Liver (tissue), 9 donors: ENCODE measurements around the gene SGMS1. TPM values are rescaled to one million over a fixed set of nuclear protein-coding genes. Genes with fewer than 3 reads are reported as not detected.

ENCODE experiments used
- DNase-seq: peaks from one replicate; pipeline ENCODE4 v3.0.0-alpha.2; 2017; ENCODE audit warnings: low spot score
- H3K27ac ChIP-seq, 2 donors: one replicate each; pipeline ENCODE4 v1.7.0; 2013; ENCODE audit warnings: inconsistent platforms in 2 of 2, low read length in 2 of 2, control low read depth in 1 of 2, low read depth in 1 of 2, mild to moderate bottlenecking in 1 of 2
- H3K27me3 ChIP-seq, 4 donors: one replicate each; pipeline versions ENCODE4 v1.6.1 to v1.7.0; 2013; ENCODE audit warnings: low read length in 3 of 4, inconsistent platforms in 1 of 4, mild to moderate bottlenecking in 1 of 4, moderate library complexity in 1 of 4; ENCODE audit not compliant: control insufficient read depth in 4 of 4, insufficient read depth in 4 of 4
- H3K36me3 ChIP-seq, 4 donors: one replicate each; pipeline versions ENCODE4 v1.6.1 to v1.7.0; 2013; ENCODE audit warnings: low read length in 3 of 4, mild to moderate bottlenecking in 3 of 4, low read depth in 1 of 4, moderate library complexity in 1 of 4; ENCODE audit not compliant: control insufficient read depth in 4 of 4, insufficient read depth in 3 of 4
- H3K4me1 ChIP-seq, 4 donors: one replicate each; pipeline versions ENCODE4 v1.6.1 to v1.7.0; 2013; ENCODE audit warnings: low read length in 3 of 4, mild to moderate bottlenecking in 3 of 4, moderate library complexity in 1 of 4; ENCODE audit not compliant: control insufficient read depth in 4 of 4, insufficient read depth in 4 of 4
- H3K4me3 ChIP-seq, 3 donors: one replicate each; pipeline versions ENCODE4 v1.6.1 to v1.7.0; 2013; ENCODE audit warnings: low read length in 3 of 3, control low read depth in 1 of 3, low read depth in 1 of 3, mild to moderate bottlenecking in 1 of 3
- H3K9ac ChIP-seq, 2 donors: one replicate each; pipeline ENCODE4 v1.7.0; 2013; ENCODE audit warnings: low read length in 2 of 2, mild to moderate bottlenecking in 2 of 2, moderate library complexity in 2 of 2, control low read depth in 1 of 2, low read depth in 1 of 2
- H3K9me3 ChIP-seq, 4 donors: one replicate each; pipeline versions ENCODE4 v1.6.1 to v1.7.0; 2013; ENCODE audit warnings: low read length in 3 of 4; ENCODE audit not compliant: control insufficient read depth in 4 of 4
- ATF3 ChIP-seq: IDR thresholded peaks from 2 replicates; pipeline ENCODE4 v1.6.1; 2016; ENCODE audit warnings: antibody characterized with exemption
- CTCF ChIP-seq: fragments of 150-350 bp; IDR thresholded peaks from 2 replicates; pipeline ENCODE4 v1.5.1; 2017; ENCODE audit warnings: improper control_type of control experiment, low read depth, low read length; ENCODE audit not compliant: missing input control
- EGR1 ChIP-seq, 2 donors: IDR thresholded peaks; 2 replicates each; pipeline ENCODE4 v1.6.1; 2016 to 2018; ENCODE audit warnings: antibody characterized with exemption in 2 of 2, low read depth in 2 of 2
- FOXA1 ChIP-seq: IDR thresholded peaks from 2 replicates; pipeline ENCODE4 v1.6.1; 2016; ENCODE audit warnings: antibody characterized with exemption
- FOXA2 ChIP-seq: IDR thresholded peaks from 2 replicates; pipeline ENCODE4 v1.6.1; 2016; ENCODE audit warnings: antibody characterized with exemption
- HNF4A ChIP-seq, 2 donors: conservative IDR thresholded peaks; 2 replicates each; pipeline ENCODE4 v1.6.1; 2016; ENCODE audit warnings: antibody characterized with exemption in 2 of 2, mild to moderate bottlenecking in 2 of 2
- HNF4G ChIP-seq: IDR thresholded peaks from 2 replicates; pipeline ENCODE4 v1.6.1; 2016; ENCODE audit warnings: antibody characterized with exemption
- MAX ChIP-seq: IDR thresholded peaks from 2 replicates; pipeline ENCODE4 v1.6.1; 2016; ENCODE audit warnings: antibody characterized with exemption
- NR2F2 ChIP-seq: IDR thresholded peaks from 2 replicates; pipeline ENCODE4 v1.6.1; 2016; ENCODE audit warnings: antibody characterized with exemption
- REST ChIP-seq: IDR thresholded peaks from 2 replicates; pipeline ENCODE4 v1.6.1; 2016; ENCODE audit warnings: antibody characterized with exemption, mild to moderate bottlenecking
- RXRA ChIP-seq, 2 donors: IDR thresholded peaks; 2 replicates each; pipeline ENCODE4 v1.6.1; 2017 to 2018; ENCODE audit warnings: antibody characterized with exemption in 2 of 2, mild to moderate bottlenecking in 1 of 2
- SP1 ChIP-seq: IDR thresholded peaks from 2 replicates; pipeline ENCODE4 v1.6.1; 2018; ENCODE audit warnings: antibody characterized with exemption, mild to moderate bottlenecking
- YY1 ChIP-seq: IDR thresholded peaks from 2 replicates; pipeline ENCODE4 v1.6.1; 2016; ENCODE audit warnings: antibody characterized with exemption, mild to moderate bottlenecking
- WGBS: extraction: QIAGEN DNeasy Blood & Tissue Kit; methylation state at CpG from one replicate; pipeline ENCODE4 v1.1.7; 2013; 5-methylcytosine and 5-hydroxymethylcytosine counted together
- polyA plus RNA-seq, 2 donors: library from polyadenylated mRNA; stranded (reverse) in 1 of 2; unstranded in 1 of 2; fragments of 200-250 nt in 1 of 2; fragments of >200 nt in 1 of 2; fragmentation: Nextera tagmentation in 1 of 2; extraction: Ambion mirVana in 1 of 2; gene quantifications; one replicate each; pipeline versions ENCODE4 v1.2.1 to v1.2.3, GENCODE V29; 2013 to 2015
- total RNA-seq, 2 donors: library from RNA; depleted of rRNA; stranded (reverse); fragments of >200 nt; gene quantifications; one replicate each; pipeline ENCODE4 v1.2.3, GENCODE V29; 2014
- donor health status: healthy.
- donor health status: healthy.
- donor health status: healthy.
- donor health status: healthy.
- donor health status: healthy.

The SGMS1 gene
- total and polyA plus RNA-seq, 4 donors: 6.8 to 98.2 (median 21.1) TPM

- Histone ChIP-seq H3K36me3 (no peaks in the 10 kb centered on the region), H3K4me1 (peaks cover 4 to 66% (median 52%) of the 10 kb centered on the region in 4 donors), H3K9ac (no peak overlapping the region), H3K27me3 (no peaks in the 10 kb centered on the region), H3K9me3 (no peaks in the 10 kb centered on the region), H3K4me3 (no peak overlapping the region), H3K27ac (peak overlapping the region in 1 of 2 donors; percentile 67)
- WGBS: 88% methylated on average over 2 of the region's 2 CpGs
- TF ChIP-seq RXRA (IDR thresholded peaks at IDR 0.05) (no peak), EGR1 (IDR thresholded peaks at IDR 0.05; ENCODE audit: low read depth in 2 of 2) (no peak), NR2F2 (no peak), REST (no peak), HNF4G (no peak), SP1 (no peak), CTCF (no peak), MAX (no peak), ATF3 (no peak), FOXA2 (no peak), YY1 (no peak), HNF4A (conservative IDR thresholded peaks at IDR 0.05) (no peak)
- DNase-seq: no peak
Observed at GRCh38 chr10:50577010-50577409, 46.7 kb downstream of the SGMS1 start.

GRCh38 chr10:50576245-50576815, 47.4 kb downstream of the SGMS1 start:
- no peak overlapping the region for H3K9ac ChIP-seq
- H3K4me3 ChIP-seq: no peak overlapping the region
- H3K9me3 ChIP-seq: no peaks in the 10 kb centered on the region
- H3K36me3 ChIP-seq: no peaks in the 10 kb centered on the region
- H3K4me1 ChIP-seq: peaks cover 4 to 63% (median 51%) of the 10 kb centered on the region in 4 donors
- 84% methylated on average over 4 of the region's 4 CpGs for WGBS
- no peak for DNase-seq
- TF ChIP-seq FOXA1: no peak
- H3K27ac ChIP-seq: no peak overlapping the region
- H3K27me3 ChIP-seq: no peaks in the 10 kb centered on the region
